GM23248 (cell line): ENCODE data around the gene NCKAP5L. TPM values are rescaled to one million over a fixed set of nuclear protein-coding genes. Genes with fewer than 3 reads are reported as not detected.

Source experiments
- DNase-seq: peaks from one replicate; pipeline ENCODE4 v3.0.0-alpha.2; 2015
- H2AFZ ChIP-seq: fragments of 200-600 bp; sonication (generic); 2 replicates; pipeline ENCODE4 v1.6.1; 2016; ENCODE audit warnings: antibody characterized with exemption
- H3F3A ChIP-seq: fragments of 200-600 bp; sonication (generic); 2 replicates; pipeline ENCODE4 v1.6.1; 2016; ENCODE audit warnings: mild to moderate bottlenecking, antibody characterized with exemption, mixed run types; ENCODE audit not compliant: insufficient read depth
- H3K27ac ChIP-seq: fragments of 200-600 bp; sonication (generic); 2 replicates; pipeline ENCODE4 v1.5.1; 2016; ENCODE audit warnings: mild to moderate bottlenecking
- H3K27me3 ChIP-seq: fragments of 200-600 bp; sonication (generic); replicated peaks from 2 replicates; pipeline ENCODE4 v1.6.1; 2016; ENCODE audit warnings: mild to moderate bottlenecking; ENCODE audit not compliant: insufficient read depth
- H3K36me3 ChIP-seq: fragments of 200-600 bp; sonication (generic); 2 replicates; pipeline ENCODE4 v1.6.1; 2016; ENCODE audit warnings: low read depth, mild to moderate bottlenecking
- H3K4me1 ChIP-seq: fragments of 200-600 bp; sonication (generic); 2 replicates; pipeline ENCODE4 v1.6.1; 2016; ENCODE audit warnings: mild to moderate bottlenecking; ENCODE audit not compliant: insufficient read depth
- H3K4me2 ChIP-seq: fragments of 200-600 bp; sonication (generic); one replicate; pipeline ENCODE4 v1.6.1; 2016; ENCODE audit warnings: mild to moderate bottlenecking; ENCODE audit not compliant: unreplicated experiment
- H3K4me3 ChIP-seq: fragments of 200-600 bp; sonication (generic); 2 replicates; pipeline ENCODE4 v1.5.1; 2016; ENCODE audit warnings: mild to moderate bottlenecking
- H3K79me2 ChIP-seq: fragments of 200-600 bp; sonication (generic); 2 replicates; pipeline ENCODE4 v1.6.1; 2016; ENCODE audit warnings: mild to moderate bottlenecking; ENCODE audit not compliant: insufficient read depth
- H3K9ac ChIP-seq: fragments of 200-600 bp; sonication (generic); 2 replicates; pipeline ENCODE4 v1.6.1; 2016; ENCODE audit warnings: mild to moderate bottlenecking
- H3K9me2 ChIP-seq: fragments of 200-600 bp; sonication (generic); 2 replicates; pipeline ENCODE4 v1.6.1; 2016; ENCODE audit warnings: mixed run types, mild to moderate bottlenecking, moderate library complexity; ENCODE audit not compliant: insufficient read depth
- H3K9me3 ChIP-seq: fragments of 200-600 bp; sonication (generic); one replicate; pipeline ENCODE4 v1.6.1; 2017; ENCODE audit warnings: low read depth
- H4K20me1 ChIP-seq: fragments of 200-600 bp; sonication (generic); 2 replicates; pipeline ENCODE4 v1.6.0; 2016; ENCODE audit not compliant: insufficient read depth
- EZH2 ChIP-seq: fragments of 200-600 bp; sonication (generic); IDR thresholded peaks from 2 replicates; pipeline ENCODE4 v1.6.1; 2018; ENCODE audit warnings: antibody characterized with exemption, mild to moderate bottlenecking; ENCODE audit not compliant: insufficient read depth, poor library complexity, severe bottlenecking
- EZH2phosphoT487 ChIP-seq: fragments of 200-600 bp; sonication (generic); IDR thresholded peaks from 2 replicates; pipeline ENCODE4 v1.6.1; 2018; ENCODE audit warnings: antibody characterized with exemption, moderate library complexity, mild to moderate bottlenecking, low read depth; ENCODE audit not compliant: insufficient read depth
- WGBS, 2 experiments: methylation state at CpG; one replicate each; pipeline ENCODE4 v1.1.6; 2015 to 2017; ENCODE audit warnings: low lambda C conversion rate in 2 of 2, low coverage in 1 of 2; ENCODE audit errors: missing lambda C conversion rate in 2 of 2; 5-methylcytosine and 5-hydroxymethylcytosine counted together
- in situ Hi-C: fragments of 300-500 bp; cut with MboI; formaldehyde crosslinking; loops from 2 replicates; pipeline ENCODE4 v1.15.0; 2020
- polyA plus RNA-seq: library from polyadenylated mRNA; unstranded; fragments of >200 nt; fragmentation: Nextera tagmentation; extraction: Ambion mirVana; gene quantifications from 2 replicates; pipeline ENCODE4 v1.2.1, GENCODE V29; 2016
- total RNA-seq: library from RNA; depleted of rRNA; stranded (reverse); fragments of >200 nt; shearing (Covaris generic); gene quantifications from 2 replicates; pipeline ENCODE4 v1.2.3, GENCODE V29; 2014

NCKAP5L gene
- total and polyA plus RNA-seq, 2 experiments from 2014 or later: 14.1 to 28.4 TPM

DNA sequence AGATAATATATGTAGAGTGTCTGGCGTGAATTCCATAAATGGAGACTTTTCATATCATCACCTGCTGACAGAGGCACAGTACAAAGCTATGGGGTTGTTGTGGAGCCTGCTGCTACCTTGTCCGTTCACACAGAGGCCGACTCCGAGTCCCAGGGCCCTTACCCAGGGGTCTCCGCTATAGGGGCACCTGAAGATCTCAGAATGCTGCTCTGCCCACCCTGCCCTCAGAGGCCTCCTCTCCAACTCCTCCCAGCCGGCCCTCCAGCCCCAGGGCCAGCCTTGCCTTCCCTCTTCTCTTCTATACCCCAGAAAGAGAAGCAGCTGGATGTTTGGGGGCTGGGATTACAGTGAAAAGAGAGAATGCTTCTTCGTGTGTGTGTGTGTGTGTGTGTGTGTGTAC, 21.3 kb downstream of the NCKAP5L start:
- H3K4me2 ChIP-seq: no peak overlapping the region
- H3K4me3 ChIP-seq: no peak overlapping the region
- no peaks in the 10 kb centered on the region for H3K9me2 ChIP-seq
- peaks cover 6% of the 10 kb centered on the region; the same call in 1 of the 2 replicates for H4K20me1 ChIP-seq
- H3K27me3 ChIP-seq: no peaks in the 10 kb centered on the region
- no peak overlapping the region for H2AFZ ChIP-seq
- H3K9me3 ChIP-seq: no peaks in the 10 kb centered on the region
- no peak overlapping the region for H3K27ac ChIP-seq
- no peaks in the 10 kb centered on the region for H3F3A ChIP-seq
- no peaks in the 10 kb centered on the region for H3K4me1 ChIP-seq
- no peak for DNase-seq
- TF ChIP-seq EZH2phosphoT487: no peak
- no peak for TF ChIP-seq EZH2
- 80 to 83% methylated on average over 7 of the region's 7 CpGs for WGBS, 2 experiments
- H3K79me2 ChIP-seq: peaks cover 4% of the 10 kb centered on the region
- peaks cover 4% of the 10 kb centered on the region; the same call in 1 of the 2 replicates for H3K36me3 ChIP-seq
- in situ Hi-C loops: no loop called here
- no peak overlapping the region for H3K9ac ChIP-seq

GRCh38 chr12:49806321-49806813, 21.8 kb downstream of the NCKAP5L start:
- WGBS, 2 experiments: 79 to 85% methylated on average over 7 of the region's 7 CpGs
- TF ChIP-seq EZH2phosphoT487: no peak
- TF ChIP-seq EZH2: no peak

DNA sequence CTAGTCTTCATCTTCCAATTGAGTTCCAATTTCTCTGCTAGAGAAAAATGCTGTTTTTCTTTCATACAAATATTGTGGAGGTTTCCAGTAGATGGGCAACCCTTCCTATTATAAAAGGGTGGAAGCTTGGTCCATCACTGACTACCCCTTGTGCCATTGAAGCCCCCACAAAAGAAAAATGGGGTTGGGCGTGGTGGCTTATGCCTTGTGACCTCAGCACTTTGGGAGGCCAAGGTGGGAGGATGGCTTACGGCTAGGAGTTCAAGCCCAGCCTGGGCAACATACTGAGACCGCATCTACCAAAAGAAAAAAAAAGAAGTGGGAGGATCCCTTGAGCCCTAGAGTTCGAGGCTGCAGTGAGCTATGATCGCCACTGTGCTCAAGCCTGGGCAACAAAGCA, 22.8 kb downstream of the NCKAP5L start:
- TF ChIP-seq EZH2 (no peak), EZH2phosphoT487 (no peak)

More at GRCh38 chr12:49806321-49806813, 21.8 kb downstream of the NCKAP5L start:
- Histone ChIP-seq H3K36me3 (peaks cover 9% of the 10 kb centered on the region; the same call in 1 of the 2 replicates), H3K27ac (no peak overlapping the region), H3K9me3 (no peaks in the 10 kb centered on the region), H2AFZ (no peak overlapping the region), H3K9me2 (no peaks in the 10 kb centered on the region), H3K9ac (no peak overlapping the region), H3K4me3 (no peak overlapping the region), H4K20me1 (peaks cover 4% of the 10 kb centered on the region; the same call in 1 of the 2 replicates), H3K79me2 (peaks cover 4% of the 10 kb centered on the region), H3F3A (no peaks in the 10 kb centered on the region), H3K4me1 (no peaks in the 10 kb centered on the region), H3K27me3 (no peaks in the 10 kb centered on the region), H3K4me2 (no peak overlapping the region)
- no peak for DNase-seq
- in situ Hi-C loops: no loop called here

DNA sequence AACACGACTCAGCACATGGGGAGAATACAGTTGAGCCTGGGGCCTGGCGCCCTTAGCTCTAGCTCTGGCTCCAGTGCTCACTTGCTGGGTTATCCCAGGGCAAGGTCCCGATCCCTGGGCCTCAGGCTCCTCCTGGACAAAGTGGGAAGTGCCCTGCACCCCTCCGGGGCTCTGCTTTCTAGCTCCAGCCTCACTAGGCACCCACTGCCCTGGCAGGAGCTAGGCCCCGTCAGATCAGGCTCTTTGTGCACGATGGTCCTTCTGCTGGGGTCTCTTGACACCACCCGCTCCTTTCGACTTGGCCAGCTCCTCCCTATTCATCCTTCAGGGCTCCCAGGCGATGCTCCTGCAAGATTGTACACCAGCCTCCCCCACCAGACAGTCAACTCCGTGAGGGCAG, 23.4 kb downstream of the NCKAP5L start:
- Histone ChIP-seq H3K27me3 (no peaks in the 10 kb centered on the region), H3K4me2 (no peak overlapping the region), H2AFZ (no peak overlapping the region), H3F3A (no peaks in the 10 kb centered on the region), H3K9ac (no peak overlapping the region), H3K4me1 (no peaks in the 10 kb centered on the region), H4K20me1 (0 out of 2 replicates have a peak, but pooled peaks cover 4% of the 10 kb centered on the region), H3K36me3 (peaks cover 23% of the 10 kb centered on the region; the same call in 1 of the 2 replicates), H3K4me3 (no peak overlapping the region), H3K9me2 (no peaks in the 10 kb centered on the region), H3K79me2 (peaks cover 4% of the 10 kb centered on the region), H3K9me3 (no peaks in the 10 kb centered on the region), H3K27ac (no peak overlapping the region)
- TF ChIP-seq EZH2 (no peak), EZH2phosphoT487 (no peak)
- in situ Hi-C loops: no loop called here
- no peak for DNase-seq
- WGBS, 2 experiments: 91 to 93% methylated on average over 10 of the region's 10 CpGs

More for the DNA sequence above, 22.8 kb downstream of the NCKAP5L start:
- Histone ChIP-seq H3K4me2 (no peak overlapping the region), H3K79me2 (peaks cover 4% of the 10 kb centered on the region), H3K9ac (no peak overlapping the region), H3K4me3 (no peak overlapping the region), H3K36me3 (peaks cover 19% of the 10 kb centered on the region; the same call in 1 of the 2 replicates), H3K27me3 (no peaks in the 10 kb centered on the region), H3K9me3 (no peaks in the 10 kb centered on the region), H3F3A (no peaks in the 10 kb centered on the region), H3K9me2 (no peaks in the 10 kb centered on the region), H4K20me1 (0 out of 2 replicates have a peak, but pooled peaks cover 4% of the 10 kb centered on the region), H2AFZ (no peak overlapping the region), H3K4me1 (no peaks in the 10 kb centered on the region), H3K27ac (no peak overlapping the region)
- 96 to 100% methylated on average over 5 of the region's 5 CpGs for WGBS, 2 experiments
- in situ Hi-C loops: no loop called here
- no peak for DNase-seq
